ENCODE results near the gene GAPDHS. TPM values are rescaled to one million over a fixed set of nuclear protein-coding genes. Genes with fewer than 3 reads are reported as not detected.

Gene GAPDHS
- total RNA-seq, 1 experiment from 2014 or later = not detected

GRCh38 chr19:35545855-35546381, 12.7 kb downstream of the GAPDHS start:
- H3K79me2 ChIP-seq (ENCODE audit: low read length) = peaks cover 35% of the 10 kb centered on the region
- DNase-seq = peak; percentile 83
- H2AFZ ChIP-seq (ENCODE audit: low read length) = peak overlapping the region; percentile 94
- H3K4me1 ChIP-seq (ENCODE audit: low read length) = peaks cover 17% of the 10 kb centered on the region
- H3K27me3 ChIP-seq (ENCODE audit: low read length) = no peaks in the 10 kb centered on the region
- peak overlapping the region; percentile 89 for H3K9ac ChIP-seq (ENCODE audit: low read length)
- H3K4me3 ChIP-seq (ENCODE audit: low read length) = peak overlapping the region; percentile 98
- H3K9me2 ChIP-seq (replicated peaks; ENCODE audit: insufficient read depth, low read length) = no peaks in the 10 kb centered on the region
- peak overlapping the region; percentile 21; the same call in 1 of the 2 replicates for H3K27ac ChIP-seq (ENCODE audit: low read length)
- peak overlapping the region; percentile 99 for H3K4me2 ChIP-seq (ENCODE audit: low read depth, low read length, poor library complexity, severe bottlenecking)
- no peaks in the 10 kb centered on the region for H3K9me3 ChIP-seq (ENCODE audit: low read length)
- peaks cover 10% of the 10 kb centered on the region; the same call in 1 of the 2 replicates for H4K20me1 ChIP-seq (ENCODE audit: insufficient read depth, low read depth, low read length)
- no peaks in the 10 kb centered on the region for H3K36me3 ChIP-seq (ENCODE audit: insufficient read depth, low read length)

GRCh38 chr19:35546532-35546931, 13.3 kb downstream of the GAPDHS start:
- Histone ChIP-seq H4K20me1 (ENCODE audit: insufficient read depth, low read depth, low read length) (peaks cover 10% of the 10 kb centered on the region; the same call in 1 of the 2 replicates), H3K4me2 (ENCODE audit: low read depth, low read length, poor library complexity, severe bottlenecking) (peak overlapping the region; percentile 99), H3K27me3 (ENCODE audit: low read length) (no peaks in the 10 kb centered on the region), H3K4me3 (ENCODE audit: low read length) (peak overlapping the region; percentile 98), H3K9me3 (ENCODE audit: low read length) (no peaks in the 10 kb centered on the region), H3K9me2 (replicated peaks; ENCODE audit: insufficient read depth, low read length) (no peaks in the 10 kb centered on the region), H3K27ac (ENCODE audit: low read length) (no peak overlapping the region; the same call in 1 of the 2 replicates), H3K36me3 (ENCODE audit: insufficient read depth, low read length) (no peaks in the 10 kb centered on the region), H3K4me1 (ENCODE audit: low read length) (peaks cover 17% of the 10 kb centered on the region), H3K9ac (ENCODE audit: low read length) (peak overlapping the region; percentile 89), H3K79me2 (ENCODE audit: low read length) (peaks cover 35% of the 10 kb centered on the region), H2AFZ (ENCODE audit: low read length) (no peak overlapping the region)
- no peak for DNase-seq

- H3K79me2 ChIP-seq (ENCODE audit: low read length) = peaks cover 30% of the 10 kb centered on the region
- H3K9me3 ChIP-seq (ENCODE audit: low read length) = no peaks in the 10 kb centered on the region
- no peaks in the 10 kb centered on the region for H3K9me2 ChIP-seq (replicated peaks; ENCODE audit: insufficient read depth, low read length)
- H3K4me2 ChIP-seq (ENCODE audit: low read depth, low read length, poor library complexity, severe bottlenecking) = no peak overlapping the region
- peaks cover 10% of the 10 kb centered on the region; the same call in 1 of the 2 replicates for H4K20me1 ChIP-seq (ENCODE audit: insufficient read depth, low read depth, low read length)
- H3K4me1 ChIP-seq (ENCODE audit: low read length) = peaks cover 12% of the 10 kb centered on the region
- peak; percentile 90 for DNase-seq
- H3K36me3 ChIP-seq (ENCODE audit: insufficient read depth, low read length) = no peaks in the 10 kb centered on the region
- no peaks in the 10 kb centered on the region for H3K27me3 ChIP-seq (ENCODE audit: low read length)
- no peak overlapping the region for H3K27ac ChIP-seq (ENCODE audit: low read length)
- H2AFZ ChIP-seq (ENCODE audit: low read length) = no peak overlapping the region
- no peak overlapping the region for H3K4me3 ChIP-seq (ENCODE audit: low read length)
- H3K9ac ChIP-seq (ENCODE audit: low read length) = no peak overlapping the region
These were observed 16.0 kb downstream of the GAPDHS start for GRCh38 chr19:35549174-35549788.

GRCh38 chr19:35549879-35550523, 16.7 kb downstream of the GAPDHS start:
- Histone ChIP-seq H2AFZ (ENCODE audit: low read length) (no peak overlapping the region), H3K27ac (ENCODE audit: low read length) (no peak overlapping the region), H3K36me3 (ENCODE audit: insufficient read depth, low read length) (no peaks in the 10 kb centered on the region), H3K9ac (ENCODE audit: low read length) (no peak overlapping the region), H3K4me1 (ENCODE audit: low read length) (peaks cover 7% of the 10 kb centered on the region), H3K27me3 (ENCODE audit: low read length) (no peaks in the 10 kb centered on the region), H3K9me3 (ENCODE audit: low read length) (no peaks in the 10 kb centered on the region), H3K9me2 (replicated peaks; ENCODE audit: insufficient read depth, low read length) (no peaks in the 10 kb centered on the region), H4K20me1 (ENCODE audit: insufficient read depth, low read depth, low read length) (0 out of 2 replicates have a peak, but pooled peaks cover 5% of the 10 kb centered on the region), H3K4me2 (ENCODE audit: low read depth, low read length, poor library complexity, severe bottlenecking) (no peak overlapping the region), H3K79me2 (ENCODE audit: low read length) (peaks cover 23% of the 10 kb centered on the region), H3K4me3 (ENCODE audit: low read length) (no peak overlapping the region)
- no peak for DNase-seq

GRCh38 chr19:35551091-35551810, 18.0 kb downstream of the GAPDHS start:
- peaks cover 12% of the 10 kb centered on the region for H3K79me2 ChIP-seq (ENCODE audit: low read length)
- no peak overlapping the region for H3K27ac ChIP-seq (ENCODE audit: low read length)

GRCh38 chr19:35552534-35553384, 19.5 kb downstream of the GAPDHS start:
- no peak for DNase-seq
- H3K27me3 ChIP-seq (ENCODE audit: low read length) = no peaks in the 10 kb centered on the region
- H3K9me2 ChIP-seq (replicated peaks; ENCODE audit: insufficient read depth, low read length) = no peaks in the 10 kb centered on the region
- no peak overlapping the region for H3K27ac ChIP-seq (ENCODE audit: low read length)
- no peak overlapping the region for H3K4me2 ChIP-seq (ENCODE audit: low read depth, low read length, poor library complexity, severe bottlenecking)
- no peak overlapping the region for H3K9ac ChIP-seq (ENCODE audit: low read length)
- no peaks in the 10 kb centered on the region for H3K9me3 ChIP-seq (ENCODE audit: low read length)
- H3K4me1 ChIP-seq (ENCODE audit: low read length) = no peaks in the 10 kb centered on the region
- H3K4me3 ChIP-seq (ENCODE audit: low read length) = no peak overlapping the region
- H2AFZ ChIP-seq (ENCODE audit: low read length) = no peak overlapping the region
- H3K79me2 ChIP-seq (ENCODE audit: low read length) = no peaks in the 10 kb centered on the region
- H3K36me3 ChIP-seq (ENCODE audit: insufficient read depth, low read length) = no peaks in the 10 kb centered on the region
- 0 out of 2 replicates have a peak, but pooled peaks cover 5% of the 10 kb centered on the region for H4K20me1 ChIP-seq (ENCODE audit: insufficient read depth, low read depth, low read length)

More at GRCh38 chr19:35551091-35551810, 18.0 kb downstream of the GAPDHS start:
- peaks cover 5% of the 10 kb centered on the region for H3K4me1 ChIP-seq (ENCODE audit: low read length)
- no peak overlapping the region for H2AFZ ChIP-seq (ENCODE audit: low read length)
- no peak overlapping the region for H3K4me3 ChIP-seq (ENCODE audit: low read length)
- H4K20me1 ChIP-seq (ENCODE audit: insufficient read depth, low read depth, low read length) = 0 out of 2 replicates have a peak, but pooled peaks cover 5% of the 10 kb centered on the region
- no peaks in the 10 kb centered on the region for H3K36me3 ChIP-seq (ENCODE audit: insufficient read depth, low read length)
- no peaks in the 10 kb centered on the region for H3K27me3 ChIP-seq (ENCODE audit: low read length)
- DNase-seq = no peak
- no peak overlapping the region for H3K9ac ChIP-seq (ENCODE audit: low read length)
- H3K4me2 ChIP-seq (ENCODE audit: low read depth, low read length, poor library complexity, severe bottlenecking) = no peak overlapping the region
- no peaks in the 10 kb centered on the region for H3K9me3 ChIP-seq (ENCODE audit: low read length)
- no peaks in the 10 kb centered on the region for H3K9me2 ChIP-seq (replicated peaks; ENCODE audit: insufficient read depth, low read length)

- no peaks in the 10 kb centered on the region for H3K4me1 ChIP-seq (ENCODE audit: low read length)
- H3K9ac ChIP-seq (ENCODE audit: low read length) = no peak overlapping the region
- H3K27ac ChIP-seq (ENCODE audit: low read length) = no peak overlapping the region
- H3K36me3 ChIP-seq (ENCODE audit: insufficient read depth, low read length) = no peaks in the 10 kb centered on the region
- H3K4me3 ChIP-seq (ENCODE audit: low read length) = no peak overlapping the region
- H3K9me3 ChIP-seq (ENCODE audit: low read length) = no peaks in the 10 kb centered on the region
- no peaks in the 10 kb centered on the region for H3K79me2 ChIP-seq (ENCODE audit: low read length)
- no peaks in the 10 kb centered on the region for H3K9me2 ChIP-seq (replicated peaks; ENCODE audit: insufficient read depth, low read length)
- H4K20me1 ChIP-seq (ENCODE audit: insufficient read depth, low read depth, low read length) = 0 out of 2 replicates have a peak, but pooled peaks cover 5% of the 10 kb centered on the region
- H3K27me3 ChIP-seq (ENCODE audit: low read length) = no peaks in the 10 kb centered on the region
- no peak overlapping the region for H3K4me2 ChIP-seq (ENCODE audit: low read depth, low read length, poor library complexity, severe bottlenecking)
- no peak for DNase-seq
- no peak overlapping the region for H2AFZ ChIP-seq (ENCODE audit: low read length)
These were observed 20.2 kb downstream of the GAPDHS start for GRCh38 chr19:35553385-35554000.
